Gastroesophageal sphincter (tissue), 3 donors: ENCODE measurements around the gene AMBP.

Experiments
- EP300 ChIP-seq: sonication (generic); formaldehyde crosslinking; IDR thresholded peaks from one replicate; pipeline ENCODE4 v1.6.1; 2017; ENCODE audit warnings: antibody characterized with exemption, mild to moderate bottlenecking
- POLR2A ChIP-seq, 2 donors: fragments of 450-650 bp; IDR thresholded peaks; one replicate each; pipeline ENCODE4 v1.6.1; 2017; ENCODE audit warnings: antibody characterized with exemption in 2 of 2, mild to moderate bottlenecking in 2 of 2, moderate library complexity in 1 of 2
- TF ChIP-seq, protein P1 (sequence below), 4 experiments: fragments of 200-600 bp in 2 of 4; fragments of 450-650 bp in 2 of 4; sonication (generic) in 1 of 4; IDR thresholded peaks; one replicate each; pipeline ENCODE4 v1.5.1; 2017 to 2019; ENCODE audit warnings: antibody characterized with exemption in 4 of 4, mild to moderate bottlenecking in 2 of 4, moderate library complexity in 2 of 4

DNA sequence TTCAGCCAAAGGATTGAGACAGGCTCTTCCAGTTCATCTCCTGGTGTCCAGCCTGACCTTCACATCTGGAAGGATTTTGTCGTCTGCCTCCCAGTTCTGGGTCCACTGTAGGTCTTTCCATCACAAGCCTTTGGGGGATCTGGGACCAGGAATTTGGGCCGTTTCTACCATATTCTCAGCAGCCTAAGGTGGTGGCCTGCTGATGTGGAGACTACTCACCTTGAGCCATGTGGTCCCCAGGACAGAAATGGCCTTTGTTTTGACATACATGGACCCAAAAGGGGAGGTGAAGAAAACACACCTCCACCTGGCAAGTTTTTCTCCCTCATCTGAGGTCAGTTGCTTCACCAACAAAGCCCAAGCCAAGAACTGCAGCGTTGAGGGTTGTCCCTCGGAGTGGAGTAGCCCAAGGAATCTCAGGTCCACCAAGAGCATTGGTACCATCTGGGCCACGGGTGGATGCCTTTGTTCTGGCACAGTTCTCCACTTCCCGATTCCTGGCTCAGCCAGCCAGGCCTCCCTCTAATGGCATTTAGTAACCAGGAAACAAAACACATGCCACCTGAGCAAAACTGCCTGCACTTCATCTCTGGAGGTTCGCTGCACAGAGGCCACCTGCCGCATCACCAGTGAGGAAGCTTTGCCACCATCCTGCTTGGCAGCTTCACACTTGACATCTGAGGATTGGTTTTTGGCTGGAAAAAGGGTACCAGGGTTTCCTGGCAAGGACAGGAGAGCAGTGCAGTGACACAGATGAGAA, 24.7 kb downstream of the AMBP start:
- TF ChIP-seq, protein P1, sequence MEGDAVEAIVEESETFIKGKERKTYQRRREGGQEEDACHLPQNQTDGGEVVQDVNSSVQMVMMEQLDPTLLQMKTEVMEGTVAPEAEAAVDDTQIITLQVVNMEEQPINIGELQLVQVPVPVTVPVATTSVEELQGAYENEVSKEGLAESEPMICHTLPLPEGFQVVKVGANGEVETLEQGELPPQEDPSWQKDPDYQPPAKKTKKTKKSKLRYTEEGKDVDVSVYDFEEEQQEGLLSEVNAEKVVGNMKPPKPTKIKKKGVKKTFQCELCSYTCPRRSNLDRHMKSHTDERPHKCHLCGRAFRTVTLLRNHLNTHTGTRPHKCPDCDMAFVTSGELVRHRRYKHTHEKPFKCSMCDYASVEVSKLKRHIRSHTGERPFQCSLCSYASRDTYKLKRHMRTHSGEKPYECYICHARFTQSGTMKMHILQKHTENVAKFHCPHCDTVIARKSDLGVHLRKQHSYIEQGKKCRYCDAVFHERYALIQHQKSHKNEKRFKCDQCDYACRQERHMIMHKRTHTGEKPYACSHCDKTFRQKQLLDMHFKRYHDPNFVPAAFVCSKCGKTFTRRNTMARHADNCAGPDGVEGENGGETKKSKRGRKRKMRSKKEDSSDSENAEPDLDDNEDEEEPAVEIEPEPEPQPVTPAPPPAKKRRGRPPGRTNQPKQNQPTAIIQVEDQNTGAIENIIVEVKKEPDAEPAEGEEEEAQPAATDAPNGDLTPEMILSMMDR (IDR thresholded peaks at IDR 0.05) = no peak
- TF ChIP-seq EP300 (no peak), POLR2A (IDR thresholded peaks at IDR 0.05) (no peak)
